Calu3 (cell line): ENCODE results near the gene NLRP5. TPM values are rescaled to one million over a fixed set of nuclear protein-coding genes. Genes with fewer than 3 reads are reported as not detected.
A peak's percentile ranks its signal among the peaks of the same experiment; 100 is the strongest.

Experiments used
- BruUV-seq: library from RNA; stranded (reverse); fragments of 400-500 nt; replicated peaks from 2 replicates; lab custom pipeline; 2021; lab: Mats Ljungman, UMichigan
- CTCF ChIA-PET: fragments of 300-600 bp; sonication (Branson Sonifier 250); formaldehyde crosslinking; loops from one replicate; lab custom pipeline; 2022; ENCODE audit warnings: antibody characterized with exemption; lab: Charles Lee
- DNase-seq: peaks from one replicate; pipeline ENCODE4 v3.0.0; 2022
- H3K27ac Mint-ChIP-seq: one replicate; pipeline ENCODE4 v1.8.0; 2022; ENCODE audit warnings: mixed read lengths; ENCODE audit not compliant: unreplicated experiment
- H3K27me3 Mint-ChIP-seq: one replicate; pipeline ENCODE4 v1.8.0; 2022; ENCODE audit warnings: mixed read lengths; ENCODE audit not compliant: unreplicated experiment
- H3K36me3 Mint-ChIP-seq: one replicate; pipeline ENCODE4 v1.8.0; 2022; ENCODE audit warnings: mild to moderate bottlenecking, moderate library complexity, mixed read lengths; ENCODE audit not compliant: insufficient read depth, unreplicated experiment
- H3K4me1 Mint-ChIP-seq: one replicate; pipeline ENCODE4 v1.8.0; 2022; ENCODE audit warnings: mild to moderate bottlenecking, low read depth, mixed read lengths; ENCODE audit not compliant: unreplicated experiment
- H3K4me3 Mint-ChIP-seq: one replicate; pipeline ENCODE4 v1.8.0; 2022; ENCODE audit warnings: mild to moderate bottlenecking, low read depth, moderate library complexity, mixed read lengths; ENCODE audit not compliant: unreplicated experiment
- H3K9me3 Mint-ChIP-seq: one replicate; pipeline ENCODE4 v1.8.0; 2022; ENCODE audit warnings: low read depth, mixed read lengths; ENCODE audit not compliant: unreplicated experiment
- intact Hi-C: fragments of 100-400 bp; cut with micrococcal nuclease; formaldehyde crosslinking; loops from one replicate; pipeline ENCODE4 v1.10.0; 2022; ENCODE audit not compliant: unreplicated experiment
- total RNA-seq: library from RNA; stranded (reverse); gene quantifications from 2 replicates; pipeline ENCODE4 v1.2.3, GENCODE V29; 2022
- TF ChIP-seq, protein P1 (sequence below): fragments of 200-600 bp; IDR thresholded peaks from one replicate; pipeline ENCODE4 v1.8.0; 2022; ENCODE audit warnings: antibody characterized with exemption; ENCODE audit not compliant: unreplicated experiment

Gene NLRP5
- total RNA-seq, 1 experiment from 2014 or later = not detected

DNA sequence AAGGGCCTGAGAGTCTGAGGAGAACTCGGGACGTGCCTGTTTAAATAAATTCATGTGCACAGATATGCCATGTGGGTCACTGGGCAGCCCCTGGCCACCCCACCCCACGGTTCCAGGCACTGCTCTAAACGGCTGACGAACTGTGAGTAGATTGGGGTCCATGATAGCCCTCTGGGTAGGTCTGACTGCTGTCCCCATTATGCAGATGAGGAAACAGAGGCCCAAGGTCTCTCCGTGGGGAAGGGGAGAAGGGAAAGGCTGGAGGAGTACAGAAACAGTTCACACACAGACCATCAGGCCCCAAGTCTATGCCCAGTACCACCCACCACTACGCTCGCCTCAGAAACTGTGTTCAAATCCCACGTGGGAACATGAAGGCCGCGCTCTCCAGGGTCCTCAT, 120.4 kb downstream of the NLRP5 start:
- TF ChIP-seq, protein P1, sequence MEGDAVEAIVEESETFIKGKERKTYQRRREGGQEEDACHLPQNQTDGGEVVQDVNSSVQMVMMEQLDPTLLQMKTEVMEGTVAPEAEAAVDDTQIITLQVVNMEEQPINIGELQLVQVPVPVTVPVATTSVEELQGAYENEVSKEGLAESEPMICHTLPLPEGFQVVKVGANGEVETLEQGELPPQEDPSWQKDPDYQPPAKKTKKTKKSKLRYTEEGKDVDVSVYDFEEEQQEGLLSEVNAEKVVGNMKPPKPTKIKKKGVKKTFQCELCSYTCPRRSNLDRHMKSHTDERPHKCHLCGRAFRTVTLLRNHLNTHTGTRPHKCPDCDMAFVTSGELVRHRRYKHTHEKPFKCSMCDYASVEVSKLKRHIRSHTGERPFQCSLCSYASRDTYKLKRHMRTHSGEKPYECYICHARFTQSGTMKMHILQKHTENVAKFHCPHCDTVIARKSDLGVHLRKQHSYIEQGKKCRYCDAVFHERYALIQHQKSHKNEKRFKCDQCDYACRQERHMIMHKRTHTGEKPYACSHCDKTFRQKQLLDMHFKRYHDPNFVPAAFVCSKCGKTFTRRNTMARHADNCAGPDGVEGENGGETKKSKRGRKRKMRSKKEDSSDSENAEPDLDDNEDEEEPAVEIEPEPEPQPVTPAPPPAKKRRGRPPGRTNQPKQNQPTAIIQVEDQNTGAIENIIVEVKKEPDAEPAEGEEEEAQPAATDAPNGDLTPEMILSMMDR = no peak
- BruUV-seq = no TSS peak
- Mint-ChIP-seq H3K4me1 (peaks cover 61% of the 10 kb centered on the region), H3K4me3 (peak overlapping the region; percentile 90), H3K27ac (peak overlapping the region; percentile 89), H3K27me3 (no peaks in the 10 kb centered on the region), H3K36me3 (peaks cover 44% of the 10 kb centered on the region), H3K9me3 (no peaks in the 10 kb centered on the region)
- intact Hi-C loops = loop anchor here (2.0 kb wide), 1 partner anchor 14 kb away; the partner anchor contains the start of gene ZNF787
- DNase-seq = no peak
- CTCF ChIA-PET = interaction anchor here (0.6 kb wide), 1 partner anchor 22 kb away, joined by 3 read pairs; no protein-coding TSS in a partner anchor

DNA sequence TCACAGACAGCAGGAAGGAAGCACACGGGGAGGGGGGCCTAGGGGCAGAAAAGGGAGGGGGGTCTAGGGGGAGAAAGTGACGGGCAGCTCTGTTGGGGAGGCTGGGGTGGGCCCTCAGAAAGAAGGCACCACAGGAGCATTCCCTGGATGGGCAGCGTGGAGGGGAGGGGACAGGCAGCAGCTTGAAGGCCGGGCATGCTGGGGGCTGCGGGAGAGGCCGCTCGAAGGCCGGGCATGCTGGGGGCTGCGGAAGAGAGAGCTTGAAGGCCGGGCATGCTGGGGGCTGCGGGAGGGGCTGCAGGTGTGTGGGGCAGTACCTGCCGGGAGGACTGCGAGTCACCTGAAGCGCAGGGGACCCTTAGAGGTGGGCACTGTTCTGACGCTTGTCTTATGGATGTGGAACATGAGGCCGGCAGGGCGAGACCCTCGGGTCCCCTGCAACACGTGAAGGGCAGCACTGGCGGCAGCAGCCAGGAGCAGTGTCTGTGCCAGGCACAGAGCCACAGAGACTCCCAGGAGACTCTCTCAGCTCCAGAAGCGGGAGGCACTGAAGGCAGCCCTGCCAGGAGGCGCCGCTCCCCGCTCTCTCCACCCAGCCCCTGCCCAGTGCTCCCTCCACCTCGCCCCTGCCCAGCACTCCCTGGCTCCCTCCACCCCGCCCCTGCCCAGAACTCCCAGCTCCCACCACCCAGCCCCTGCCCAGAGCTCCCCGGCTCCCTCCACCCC, 121.2 kb downstream of the NLRP5 start:
- H3K4me1 Mint-ChIP-seq = peaks cover 69% of the 10 kb centered on the region
- TF ChIP-seq, protein P1 = no peak
- H3K9me3 Mint-ChIP-seq = no peaks in the 10 kb centered on the region
- peaks cover 51% of the 10 kb centered on the region for H3K36me3 Mint-ChIP-seq
- peak overlapping the region; percentile 90 for H3K4me3 Mint-ChIP-seq
- DNase-seq = no peak
- peak overlapping the region; percentile 89 for H3K27ac Mint-ChIP-seq
- intact Hi-C loops = loop anchor here (2.0 kb wide), 1 partner anchor 13 kb away; the partner anchor contains the start of gene ZNF787
- CTCF ChIA-PET = interaction anchor here (0.6 to 1.0 kb wide), 3 partner anchors 13 to 34 kb away, joined by 3 to 5 read pairs (median 5); partner anchors contain the start of genes ZNF444 and ZNF787
- no TSS peak for BruUV-seq
- H3K27me3 Mint-ChIP-seq = no peaks in the 10 kb centered on the region

DNA sequence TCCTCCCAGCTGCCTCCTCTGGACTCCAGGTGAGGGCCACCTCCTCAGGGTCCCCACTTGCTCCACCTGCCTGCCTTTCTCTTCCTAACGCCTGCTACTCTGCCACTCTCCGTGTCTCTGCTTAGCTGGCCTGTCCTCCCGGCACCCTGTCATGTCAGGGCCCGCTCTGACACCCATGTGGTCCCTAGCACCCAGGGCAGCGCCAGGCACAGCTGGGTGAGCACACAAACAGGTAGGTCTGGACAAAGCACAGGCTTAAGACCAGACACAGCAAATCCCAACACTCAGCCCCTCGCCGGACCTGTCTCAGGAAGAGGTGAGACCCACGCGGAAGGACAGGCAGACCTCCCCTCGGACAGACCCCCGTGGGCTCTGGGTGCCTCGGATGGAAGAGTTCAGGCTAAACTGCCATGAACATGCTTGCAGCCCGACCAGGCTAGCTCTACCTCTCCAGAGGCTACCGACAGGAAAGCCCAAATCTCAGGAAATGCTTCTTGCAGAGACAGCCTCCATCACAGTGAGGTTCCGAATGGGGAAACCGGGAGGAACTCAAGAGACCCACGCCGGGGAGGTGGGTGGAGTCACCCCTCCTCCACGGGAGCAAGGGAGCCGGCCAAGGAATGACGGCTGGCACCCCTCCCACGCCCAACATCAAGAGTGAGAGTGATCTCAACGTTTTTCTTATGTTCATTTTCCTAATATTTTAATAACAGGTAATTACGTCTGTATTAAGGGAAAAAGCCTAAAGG, 122.0 kb downstream of the NLRP5 start:
- intact Hi-C loops = no loop called here
- Mint-ChIP-seq H3K36me3 (peaks cover 51% of the 10 kb centered on the region), H3K27ac (peak overlapping the region; percentile 80), H3K4me1 (peaks cover 75% of the 10 kb centered on the region), H3K4me3 (peak overlapping the region; percentile 90), H3K27me3 (no peaks in the 10 kb centered on the region), H3K9me3 (no peaks in the 10 kb centered on the region)
- CTCF ChIA-PET = interaction anchor here (0.6 to 1.0 kb wide), 3 partner anchors 12 to 34 kb away, joined by 3 to 5 read pairs (median 5); partner anchors contain the start of genes ZNF444 and ZNF787
- BruUV-seq = no TSS peak
- TF ChIP-seq, protein P1 = no peak
- DNase-seq = no peak

DNA sequence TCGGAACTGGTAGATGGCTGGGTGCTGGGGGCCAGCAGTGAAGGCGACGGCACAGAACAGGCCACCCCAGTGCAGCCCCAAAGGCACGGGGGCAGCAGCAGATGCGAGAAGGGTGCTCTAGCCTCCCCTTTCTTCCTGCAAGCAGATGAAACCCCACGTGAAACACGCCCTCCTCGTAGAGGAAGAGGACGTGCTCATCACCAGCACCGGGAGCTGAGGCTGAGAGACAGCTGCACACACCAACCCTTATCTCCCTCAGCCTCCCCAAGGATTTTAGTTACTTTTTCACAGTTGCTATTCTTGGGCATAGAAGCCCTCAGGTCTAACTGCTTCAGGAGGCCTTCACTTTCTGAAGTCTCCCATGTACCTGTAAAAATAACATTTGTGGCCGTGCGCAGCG, 122.7 kb downstream of the NLRP5 start:
- CTCF ChIA-PET = no interaction called here
- peak overlapping the region; percentile 80 for H3K27ac Mint-ChIP-seq

More for the DNA sequence above, 122.7 kb downstream of the NLRP5 start:
- TF ChIP-seq, protein P1 = no peak
- BruUV-seq = no TSS peak
- H3K4me1 Mint-ChIP-seq = peaks cover 76% of the 10 kb centered on the region
- H3K36me3 Mint-ChIP-seq = peaks cover 54% of the 10 kb centered on the region
- no peak for DNase-seq
- intact Hi-C loops = no loop called here
- no peaks in the 10 kb centered on the region for H3K9me3 Mint-ChIP-seq
- H3K27me3 Mint-ChIP-seq = no peaks in the 10 kb centered on the region
- no peak overlapping the region for H3K4me3 Mint-ChIP-seq
